Upper lobe of left lung (tissue), 4 donors: ENCODE data around the gene PROM2.

ENCODE experiments used
- CTCF ChIP-seq, 6 experiments: fragments of 450-650 bp in 4 of 6; fragments of 200-600 bp in 2 of 6; sonication (generic) in 2 of 6; IDR thresholded peaks; one replicate each; pipeline ENCODE4 v1.5.1; 2016 to 2019; ENCODE audit warnings: antibody characterized with exemption in 6 of 6
- EP300 ChIP-seq, 4 donors: sonication (generic); formaldehyde crosslinking; IDR thresholded peaks; one replicate each; pipeline ENCODE4 v1.5.1; 2017; ENCODE audit warnings: antibody characterized with exemption in 4 of 4, control low read depth in 2 of 4
- POLR2A ChIP-seq, 4 donors: fragments of 450-650 bp; IDR thresholded peaks; one replicate each; pipeline ENCODE4 v1.5.1; 2016 to 2017; ENCODE audit warnings: antibody characterized with exemption in 4 of 4, mild to moderate bottlenecking in 2 of 4
- POLR2AphosphoS5 ChIP-seq, 2 donors: sonication (generic); formaldehyde crosslinking; IDR thresholded peaks; one replicate each; pipeline ENCODE4 v1.5.1; 2017; ENCODE audit warnings: antibody characterized with exemption in 2 of 2

- TF ChIP-seq CTCF (IDR thresholded peaks at IDR 0.05) = no peak
- TF ChIP-seq POLR2A (IDR thresholded peaks at IDR 0.05) = no peak
- no peak for TF ChIP-seq EP300 (IDR thresholded peaks at IDR 0.05)
- TF ChIP-seq POLR2AphosphoS5 (IDR thresholded peaks at IDR 0.05) = no peak
These were observed 55.2 kb downstream of the PROM2 start for GRCh38 chr2:95329401-95329800.
